ENCODE measurements around the gene ACAP3. TPM values are rescaled to one million over a fixed set of nuclear protein-coding genes. Genes with fewer than 3 reads are reported as not detected.
"Not testable (repeated sequence)": the region's sequence is repeated elsewhere in the genome, so short reads cannot be mapped to it uniquely, and the experiment has no call there.

The ACAP3 gene
- total RNA-seq, 1 experiment from 2014 or later: 37.5 TPM

- DNase-seq (ENCODE audit: low spot score): no peak
Observed at GRCh38 chr1:1330366-1331067, 22.8 kb upstream of the ACAP3 start.

- DNase-seq (ENCODE audit: low spot score): no peak
Observed at GRCh38 chr1:1329304-1330210, 21.8 kb upstream of the ACAP3 start.

GRCh38 chr1:1328254-1328653, 20.5 kb upstream of the ACAP3 start:
- no peak for DNase-seq (ENCODE audit: low spot score)

GRCh38 chr1:1327291-1327690, 19.6 kb upstream of the ACAP3 start:
- DNase-seq (ENCODE audit: low spot score): no peak

DNA sequence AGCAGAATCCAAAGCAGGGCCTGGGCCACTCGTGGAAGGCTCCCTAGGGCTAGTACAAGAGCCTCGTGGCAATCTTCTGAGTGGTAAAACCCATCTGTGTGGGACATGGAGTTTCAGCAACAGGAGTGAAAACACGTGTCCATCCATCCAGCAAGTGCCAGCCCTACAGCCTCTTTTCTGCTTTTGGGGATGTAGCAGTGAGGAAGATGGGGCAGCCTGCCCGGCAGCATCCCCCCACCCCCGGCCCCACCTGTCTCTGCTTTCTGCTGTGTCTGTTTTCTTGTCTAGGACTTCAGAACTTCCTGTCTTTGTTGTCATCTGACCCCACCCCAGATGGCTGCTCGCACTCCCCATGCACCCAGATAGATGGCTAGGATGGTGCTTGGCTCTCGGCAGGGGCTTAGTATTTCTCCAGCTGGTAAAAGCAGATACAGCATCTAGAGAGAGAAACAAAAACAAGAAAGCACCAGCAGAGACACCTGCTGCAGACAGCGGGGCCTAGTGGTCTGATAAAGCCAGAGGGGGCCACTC, 18.4 kb upstream of the ACAP3 start:
- no peak for DNase-seq (ENCODE audit: low spot score)

- DNase-seq (ENCODE audit: low spot score): no peak
Observed at GRCh38 chr1:1325288-1326074, 17.8 kb upstream of the ACAP3 start.

- DNase-seq (ENCODE audit: low spot score): peak; percentile 60
Observed at GRCh38 chr1:1324524-1325287, 17.0 kb upstream of the ACAP3 start, which contains the start of the genes CPTP and INTS11. CPTP (plus strand) TSS chr1:1324802; CDS start chr1:1326911, 2,109 bp downstream. INTS11 (minus strand) TSS chr1:1324660; CDS start chr1:1324608, 52 bp downstream.

GRCh38 chr1:1324084-1324523, 16.4 kb upstream of the ACAP3 start:
- DNase-seq (ENCODE audit: low spot score): no peak

DNA sequence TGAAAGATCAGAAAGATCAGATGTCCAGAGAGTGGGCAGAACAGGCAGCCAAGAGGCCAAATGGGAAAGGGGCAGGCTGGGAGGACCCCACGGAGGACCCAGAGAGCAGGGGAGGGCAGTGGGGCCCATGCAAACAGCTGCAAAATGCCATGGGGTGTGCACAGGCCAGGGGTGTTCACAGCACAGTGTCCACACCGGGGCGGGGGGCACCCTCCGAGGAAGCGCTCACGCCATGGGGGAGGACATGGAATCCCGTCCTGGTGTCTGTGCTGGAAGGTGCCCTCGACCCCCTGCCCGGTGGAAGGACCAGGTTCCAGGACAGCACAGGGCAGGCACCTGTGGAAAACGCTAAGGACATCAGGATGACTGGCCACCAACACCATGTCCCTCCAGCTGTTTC, 15.2 kb upstream of the ACAP3 start:
- no peak for DNase-seq (ENCODE audit: low spot score)

DNA sequence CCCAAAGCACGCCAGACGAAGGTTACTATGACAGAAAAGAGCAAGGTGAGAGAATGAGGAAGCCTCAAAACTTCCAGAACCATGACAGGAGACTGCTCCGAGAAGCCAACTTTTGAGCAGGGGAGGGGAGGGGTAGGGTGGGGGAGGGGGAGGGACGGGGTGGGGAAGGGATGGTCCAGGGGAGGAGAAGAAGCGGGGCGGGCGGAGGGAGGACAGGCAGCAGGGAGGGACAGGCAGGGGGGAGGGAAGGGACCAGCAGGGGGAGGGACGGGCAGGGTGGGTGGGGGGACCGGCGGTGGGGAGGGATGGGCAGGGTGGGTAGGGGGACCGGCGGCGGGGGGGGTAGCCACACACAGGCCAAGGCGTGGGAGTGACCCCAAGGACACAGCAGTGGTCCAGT, 14.7 kb upstream of the ACAP3 start:
- no peak for DNase-seq (ENCODE audit: low spot score)

DNA sequence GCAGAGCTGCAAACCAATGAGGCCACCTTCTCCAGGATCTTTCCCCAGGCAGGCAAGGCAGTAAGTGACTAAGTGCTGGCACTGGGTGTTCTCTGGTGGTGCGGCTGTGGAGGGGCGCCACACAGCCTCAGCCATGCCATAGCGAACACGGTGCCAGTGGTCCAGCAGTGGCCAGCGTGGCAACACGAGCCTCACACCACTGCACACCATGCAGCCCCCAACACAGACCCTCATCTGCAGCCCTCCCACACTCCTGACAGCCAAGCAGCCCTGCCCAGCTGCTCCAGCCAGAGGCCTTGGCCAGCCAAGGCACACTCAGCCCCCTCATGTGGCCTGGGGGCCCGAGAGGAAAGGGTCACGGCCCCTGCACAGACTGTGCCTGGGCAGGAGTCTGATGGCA, 13.7 kb upstream of the ACAP3 start:
- no peak for DNase-seq (ENCODE audit: low spot score)

DNA sequence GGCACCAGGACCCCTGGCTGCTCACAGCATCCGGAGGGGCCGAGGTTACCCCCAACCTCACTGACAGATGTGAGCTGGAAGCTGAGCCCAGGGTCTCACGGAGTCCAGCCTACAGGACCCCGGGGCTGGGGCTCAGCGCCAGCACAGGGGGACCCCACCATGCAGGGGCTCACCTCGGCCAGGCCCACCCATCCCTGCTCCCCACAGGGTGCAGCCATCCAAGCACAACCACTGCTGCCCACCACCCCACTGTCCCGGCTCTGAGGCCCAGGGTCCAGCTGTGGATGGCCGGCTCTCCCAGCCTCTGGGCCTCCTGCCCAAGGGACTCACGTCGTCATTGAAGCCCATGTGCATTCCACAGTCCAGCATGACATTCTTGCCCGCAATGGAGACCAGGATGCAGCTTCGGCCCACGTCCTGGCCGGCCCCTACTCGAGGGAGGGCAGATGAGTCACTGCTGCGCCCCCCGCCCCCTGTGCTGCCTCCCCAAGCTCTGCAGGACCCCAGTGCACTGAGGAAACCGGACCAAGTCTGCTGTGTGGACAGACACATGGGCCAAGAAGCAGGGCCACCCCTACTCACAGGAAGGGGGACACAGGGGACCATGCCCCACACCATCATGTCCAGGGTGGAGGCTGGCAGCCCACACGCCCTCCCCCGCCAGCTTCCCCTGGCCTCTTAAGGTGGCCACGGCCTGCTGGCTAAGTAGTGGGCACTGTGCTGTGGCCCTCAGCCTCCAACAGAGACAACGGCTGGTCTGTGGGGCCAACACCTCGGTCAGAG, 13.1 kb upstream of the ACAP3 start:
- DNase-seq (ENCODE audit: low spot score): no peak

DNA sequence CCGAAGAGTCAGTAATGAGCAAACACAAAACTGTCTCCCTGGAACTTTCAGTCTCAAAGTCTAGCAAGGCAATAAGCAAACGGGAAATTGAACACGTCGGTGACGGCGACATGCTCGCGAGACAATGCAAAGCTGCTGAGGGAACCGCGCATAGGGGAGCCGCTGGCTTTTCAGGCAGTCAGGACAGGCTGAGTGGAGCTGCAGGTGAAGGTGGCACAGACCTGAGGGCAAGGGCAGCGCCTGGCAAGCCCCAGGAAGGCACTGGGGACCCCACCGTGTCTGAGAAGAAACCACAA, 11.9 kb upstream of the ACAP3 start:
- DNase-seq (ENCODE audit: low spot score): no peak

DNA sequence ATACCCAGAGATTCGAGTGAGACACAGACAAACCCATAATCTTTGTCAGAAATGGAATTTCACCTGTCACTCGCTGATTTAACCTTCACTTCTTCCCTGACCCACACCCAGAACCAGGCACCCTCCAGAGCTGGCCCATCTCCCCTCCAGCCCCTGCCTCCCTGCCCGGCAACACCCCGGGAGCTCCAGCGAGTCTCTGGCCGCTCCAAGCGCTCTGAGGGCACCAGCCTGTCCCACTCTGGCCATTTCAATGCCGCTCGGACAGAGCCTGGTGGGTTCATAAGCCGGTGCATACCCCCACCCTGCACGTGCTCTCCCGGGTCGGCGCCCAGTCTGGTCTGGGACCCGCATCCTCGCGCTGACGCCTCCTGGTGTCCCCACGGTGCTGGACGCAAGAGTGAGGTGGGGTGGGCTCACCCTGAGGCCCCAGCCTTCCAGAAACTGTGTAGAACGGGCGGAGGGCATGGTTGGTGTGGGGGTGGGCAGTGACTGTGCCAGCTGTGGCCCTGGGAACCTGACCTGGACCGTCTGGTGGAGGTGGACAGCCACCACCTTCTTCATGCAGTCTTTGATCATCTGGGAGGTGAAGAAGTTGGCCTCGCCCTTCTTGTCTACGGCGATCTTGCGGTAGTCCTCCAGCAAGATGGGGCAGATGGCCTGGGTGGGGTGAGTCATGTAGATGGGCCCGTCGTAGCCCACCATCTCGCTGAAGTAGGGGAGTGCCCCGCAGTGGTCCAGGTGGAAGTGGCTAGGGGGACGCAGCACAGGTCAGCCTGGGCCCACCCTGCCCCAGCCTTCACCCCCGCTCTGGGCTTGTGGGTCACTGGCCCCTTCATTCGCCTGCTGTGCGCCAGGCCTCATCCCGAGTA, 11.3 kb upstream of the ACAP3 start:
- no peak for DNase-seq (ENCODE audit: low spot score)

GRCh38 chr1:1318131-1318652, 10.5 kb upstream of the ACAP3 start:
- DNase-seq (ENCODE audit: low spot score): peak; percentile 87

DNA sequence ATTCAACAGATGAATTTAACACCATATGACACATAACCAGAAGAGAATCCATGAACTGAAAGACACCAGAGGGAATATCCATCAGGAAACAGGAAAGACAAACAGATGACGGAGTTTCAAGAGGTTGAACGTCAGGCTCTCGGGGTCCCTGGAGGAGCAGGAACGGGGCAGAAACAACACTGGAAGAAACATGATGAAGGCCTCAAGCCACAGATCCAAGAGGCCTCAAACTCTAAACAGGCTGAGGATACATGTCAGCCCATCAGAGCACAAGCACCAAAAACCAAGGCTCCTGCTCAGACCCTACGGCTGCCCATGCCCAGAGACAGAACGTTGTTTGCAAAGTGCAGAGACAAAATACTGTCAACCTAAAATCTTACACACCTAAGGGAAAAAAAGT, 9.7 kb upstream of the ACAP3 start:
- no peak for DNase-seq (ENCODE audit: low spot score)

GRCh38 chr1:1316199-1316598, 8.5 kb upstream of the ACAP3 start:
- DNase-seq (ENCODE audit: low spot score): not testable (repeated sequence)

DNA sequence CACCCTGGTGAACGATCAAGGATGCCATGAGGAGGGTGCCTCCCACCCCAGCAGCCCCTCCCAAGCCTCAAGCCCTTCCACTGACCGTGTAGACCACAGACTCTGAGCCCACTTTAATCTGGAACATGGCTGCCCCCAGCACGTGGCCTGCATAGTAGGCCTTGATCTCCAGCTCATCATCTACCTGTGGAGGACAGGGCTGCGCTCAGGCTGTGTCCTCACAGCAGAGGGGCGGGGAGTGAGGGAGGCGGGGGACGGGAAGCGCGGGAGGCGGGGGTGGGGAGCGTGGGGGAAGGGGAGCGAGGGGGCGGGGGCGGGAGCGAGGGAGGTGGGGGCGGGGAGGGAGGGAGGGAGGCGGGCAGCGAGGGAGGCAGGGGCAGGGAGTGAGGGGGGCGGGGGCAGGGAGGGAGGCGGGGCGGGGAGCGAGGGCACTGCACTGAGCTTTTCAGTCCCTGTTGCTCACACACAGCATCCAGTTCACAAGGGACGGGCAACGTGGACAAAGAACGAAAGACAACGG, 7.8 kb upstream of the ACAP3 start:
- no peak for DNase-seq (ENCODE audit: low spot score)

Measured in A172 (cell line).